ENCODE results near the gene SKIC3.

Gene SKIC3

GRCh38 chr5:95530416-95530815, 24.4 kb downstream of the SKIC3 start:
- no peak for DNase-seq (ENCODE audit: extremely low read depth, insufficient read length)
- Histone ChIP-seq H3K36me3 (ENCODE audit: control insufficient read depth, insufficient read depth, low read length) (peaks cover 5% of the 10 kb centered on the region), H3K4me3 (replicated peaks; ENCODE audit: low read depth, low read length) (no peak overlapping the region), H3K27me3 (replicated peaks; ENCODE audit: control insufficient read depth, insufficient read depth, low read length) (no peaks in the 10 kb centered on the region)
- TF ChIP-seq CTCF (IDR thresholded peaks at IDR 0.05; ENCODE audit: insufficient read depth, low read length, poor library complexity, severe bottlenecking): no peak

- Histone ChIP-seq H3K4me3 (replicated peaks; ENCODE audit: low read depth, low read length) (no peak overlapping the region), H3K27me3 (replicated peaks; ENCODE audit: control insufficient read depth, insufficient read depth, low read length) (no peaks in the 10 kb centered on the region), H3K36me3 (ENCODE audit: control insufficient read depth, insufficient read depth, low read length) (peaks cover 5% of the 10 kb centered on the region)
- TF ChIP-seq CTCF (IDR thresholded peaks at IDR 0.05; ENCODE audit: insufficient read depth, low read length, poor library complexity, severe bottlenecking): no peak
- DNase-seq (ENCODE audit: extremely low read depth, insufficient read length): no peak
Observed at GRCh38 chr5:95528565-95528964, 26.2 kb downstream of the SKIC3 start.

- no peak for DNase-seq (ENCODE audit: extremely low read depth, insufficient read length)
- H3K36me3 ChIP-seq (ENCODE audit: control insufficient read depth, insufficient read depth, low read length): peaks cover 5% of the 10 kb centered on the region
- no peak for TF ChIP-seq CTCF (IDR thresholded peaks at IDR 0.05; ENCODE audit: insufficient read depth, low read length, poor library complexity, severe bottlenecking)
- H3K27me3 ChIP-seq (replicated peaks; ENCODE audit: control insufficient read depth, insufficient read depth, low read length): no peaks in the 10 kb centered on the region
- H3K4me3 ChIP-seq (replicated peaks; ENCODE audit: low read depth, low read length): no peak overlapping the region
Observed at GRCh38 chr5:95526871-95527270, 27.9 kb downstream of the SKIC3 start.

- Histone ChIP-seq H3K27me3 (replicated peaks; ENCODE audit: control insufficient read depth, insufficient read depth, low read length) (no peaks in the 10 kb centered on the region), H3K4me3 (replicated peaks; ENCODE audit: low read depth, low read length) (no peak overlapping the region)
Observed at GRCh38 chr5:95524423-95524822, 30.4 kb downstream of the SKIC3 start.

GRCh38 chr5:95520206-95520605, 34.6 kb downstream of the SKIC3 start:
- H3K36me3 ChIP-seq (ENCODE audit: control insufficient read depth, insufficient read depth, low read length): peaks cover 3% of the 10 kb centered on the region
- DNase-seq (ENCODE audit: extremely low read depth, insufficient read length): no peak
- H3K4me3 ChIP-seq (replicated peaks; ENCODE audit: low read depth, low read length): no peak overlapping the region
- no peaks in the 10 kb centered on the region for H3K27me3 ChIP-seq (replicated peaks; ENCODE audit: control insufficient read depth, insufficient read depth, low read length)
- no peak for TF ChIP-seq CTCF (IDR thresholded peaks at IDR 0.05; ENCODE audit: insufficient read depth, low read length, poor library complexity, severe bottlenecking)

More at GRCh38 chr5:95524423-95524822, 30.4 kb downstream of the SKIC3 start:
- H3K36me3 ChIP-seq (ENCODE audit: control insufficient read depth, insufficient read depth, low read length): peaks cover 5% of the 10 kb centered on the region
- no peak for TF ChIP-seq CTCF (IDR thresholded peaks at IDR 0.05; ENCODE audit: insufficient read depth, low read length, poor library complexity, severe bottlenecking)
- no peak for DNase-seq (ENCODE audit: extremely low read depth, insufficient read length)

- Histone ChIP-seq H3K4me3 (replicated peaks; ENCODE audit: low read depth, low read length) (no peak overlapping the region), H3K36me3 (ENCODE audit: control insufficient read depth, insufficient read depth, low read length) (peaks cover 3% of the 10 kb centered on the region), H3K27me3 (replicated peaks; ENCODE audit: control insufficient read depth, insufficient read depth, low read length) (no peaks in the 10 kb centered on the region)
- TF ChIP-seq CTCF (IDR thresholded peaks at IDR 0.05; ENCODE audit: insufficient read depth, low read length, poor library complexity, severe bottlenecking): no peak
- no peak for DNase-seq (ENCODE audit: extremely low read depth, insufficient read length)
Observed at GRCh38 chr5:95519681-95520080, 35.1 kb downstream of the SKIC3 start.
